AG04449 (cell line): ENCODE measurements around the gene WWC2.

Source experiments
- CTCF ChIA-PET: fragments of 350-600 bp; formaldehyde crosslinking; extraction: SDS; loops from one replicate; lab custom pipeline; 2021; ENCODE audit warnings: antibody characterized with exemption; lab: Yijun Ruan, JAX
- POLR2A ChIA-PET: fragments of 400-600, 350-600 bp; formaldehyde crosslinking; extraction: SDS; loops from one replicate; lab custom pipeline; 2020; ENCODE audit warnings: antibody characterized with exemption, inconsistent platforms; lab: Yijun Ruan, JAX
- DNase-seq: peaks from one replicate; pipeline ENCODE4 v3.0.0-alpha.2; 2010; ENCODE audit warnings: low read depth, low spot score
- H3K4me3 ChIP-seq: 2 replicates; pipeline ENCODE4 v1.5.1; 2011; ENCODE audit warnings: low read depth, mild to moderate bottlenecking, control low read depth, low read length
- TF ChIP-seq, protein P1 (sequence below): IDR thresholded peaks from one replicate; pipeline ENCODE4 v1.5.1; 2011; ENCODE audit warnings: mild to moderate bottlenecking, moderate library complexity, low read length, control low read depth, inconsistent platforms; ENCODE audit not compliant: insufficient read depth; ENCODE audit errors: missing control alignments

The WWC2 gene

DNA sequence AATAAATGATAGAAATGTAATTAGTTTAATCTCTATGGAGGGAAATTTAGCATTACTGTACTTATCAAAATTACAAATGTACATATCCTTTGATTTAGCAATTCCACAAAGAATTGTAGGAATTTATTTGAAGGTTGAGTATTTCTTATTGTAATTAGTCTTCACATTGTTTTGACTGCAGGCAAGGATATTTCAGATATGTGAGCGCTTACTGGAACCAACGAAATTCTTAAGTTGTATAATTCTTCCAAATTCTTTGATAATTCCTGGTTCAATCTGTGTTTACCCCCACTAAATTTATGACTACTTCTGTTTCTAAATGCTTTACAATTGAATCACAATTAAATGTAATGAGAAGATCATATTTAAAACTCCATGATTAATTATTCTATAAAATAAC lies 26.9 kb upstream of the WWC2 start:
- no peak overlapping the region for H3K4me3 ChIP-seq
- no peak for DNase-seq
- ChIA-PET CTCF (interaction anchor here (0.6 to 24.3 kb wide), 11 partner anchors 9 to 195 kb away, joined by 3 to 827 read pairs (median 7); partner anchors contain the start of gene WWC2), POLR2A (no interaction called here)
- TF ChIP-seq, protein P1, sequence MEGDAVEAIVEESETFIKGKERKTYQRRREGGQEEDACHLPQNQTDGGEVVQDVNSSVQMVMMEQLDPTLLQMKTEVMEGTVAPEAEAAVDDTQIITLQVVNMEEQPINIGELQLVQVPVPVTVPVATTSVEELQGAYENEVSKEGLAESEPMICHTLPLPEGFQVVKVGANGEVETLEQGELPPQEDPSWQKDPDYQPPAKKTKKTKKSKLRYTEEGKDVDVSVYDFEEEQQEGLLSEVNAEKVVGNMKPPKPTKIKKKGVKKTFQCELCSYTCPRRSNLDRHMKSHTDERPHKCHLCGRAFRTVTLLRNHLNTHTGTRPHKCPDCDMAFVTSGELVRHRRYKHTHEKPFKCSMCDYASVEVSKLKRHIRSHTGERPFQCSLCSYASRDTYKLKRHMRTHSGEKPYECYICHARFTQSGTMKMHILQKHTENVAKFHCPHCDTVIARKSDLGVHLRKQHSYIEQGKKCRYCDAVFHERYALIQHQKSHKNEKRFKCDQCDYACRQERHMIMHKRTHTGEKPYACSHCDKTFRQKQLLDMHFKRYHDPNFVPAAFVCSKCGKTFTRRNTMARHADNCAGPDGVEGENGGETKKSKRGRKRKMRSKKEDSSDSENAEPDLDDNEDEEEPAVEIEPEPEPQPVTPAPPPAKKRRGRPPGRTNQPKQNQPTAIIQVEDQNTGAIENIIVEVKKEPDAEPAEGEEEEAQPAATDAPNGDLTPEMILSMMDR: no peak

DNA sequence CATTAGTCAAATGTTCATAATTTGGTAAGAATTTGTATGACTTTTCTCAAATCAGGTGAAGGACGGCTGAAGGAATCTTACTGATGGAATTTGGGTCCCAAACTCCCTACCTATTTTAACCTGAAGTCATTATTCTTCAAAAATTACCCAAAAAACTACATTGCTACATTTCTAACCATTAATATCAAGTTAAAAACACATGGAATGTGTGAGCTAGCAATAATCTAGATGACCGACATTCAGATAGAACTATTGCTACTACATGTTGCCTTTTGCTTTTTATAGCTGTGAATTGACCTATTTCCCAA lies 25.3 kb upstream of the WWC2 start:
- ChIA-PET CTCF (interaction anchor here (0.6 to 24.3 kb wide), 50 partner anchors 8 to 325 kb away, joined by 3 to 827 read pairs (median 5); partner anchors contain the start of gene WWC2), POLR2A (no interaction called here)
- TF ChIP-seq, protein P1: no peak
- DNase-seq: no peak
- H3K4me3 ChIP-seq: no peak overlapping the region

DNA sequence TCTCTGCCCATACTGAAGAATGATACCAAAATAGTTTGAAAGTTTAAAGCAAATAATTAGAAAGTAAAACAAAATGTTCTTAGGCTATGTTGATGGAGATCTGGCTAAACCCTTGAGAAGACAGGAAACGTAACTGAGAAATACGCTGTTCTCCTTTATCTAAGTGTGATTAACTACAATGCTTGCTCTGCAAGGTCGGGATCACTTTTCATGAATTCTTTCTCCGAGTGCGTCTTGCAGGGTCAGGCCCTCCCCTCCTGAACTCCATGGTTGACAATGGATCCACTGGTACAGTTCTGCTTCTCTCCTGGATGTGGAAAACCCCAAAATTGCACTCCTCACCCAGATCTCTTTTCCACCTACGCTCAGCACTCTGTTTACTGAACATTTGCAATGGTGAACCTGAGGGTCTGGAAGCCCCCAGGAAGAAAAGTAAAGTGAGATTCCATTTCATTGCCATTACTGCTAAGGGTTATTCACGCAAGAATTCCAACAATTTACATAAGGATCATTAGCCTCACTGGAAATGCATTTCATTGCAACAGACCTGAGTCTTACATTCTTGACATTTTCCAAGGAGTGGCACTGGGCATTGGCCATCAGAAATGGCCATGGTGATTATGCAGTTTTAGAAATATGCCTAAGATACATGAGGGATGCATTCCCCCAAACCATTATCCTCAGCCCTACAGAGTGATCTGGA lies 24.6 kb upstream of the WWC2 start:
- POLR2A ChIA-PET: interaction anchor here (0.6 to 0.8 kb wide), 2 partner anchors 24 to 58 kb away, joined by 3 to 7 read pairs; no protein-coding TSS in a partner anchor
- no peak for DNase-seq
- TF ChIP-seq, protein P1: no peak
- H3K4me3 ChIP-seq: no peak overlapping the region
- CTCF ChIA-PET: interaction anchor here (0.6 to 24.3 kb wide), 42 partner anchors 10 to 324 kb away, joined by 3 to 827 read pairs (median 6); partner anchors contain the start of gene WWC2

DNA sequence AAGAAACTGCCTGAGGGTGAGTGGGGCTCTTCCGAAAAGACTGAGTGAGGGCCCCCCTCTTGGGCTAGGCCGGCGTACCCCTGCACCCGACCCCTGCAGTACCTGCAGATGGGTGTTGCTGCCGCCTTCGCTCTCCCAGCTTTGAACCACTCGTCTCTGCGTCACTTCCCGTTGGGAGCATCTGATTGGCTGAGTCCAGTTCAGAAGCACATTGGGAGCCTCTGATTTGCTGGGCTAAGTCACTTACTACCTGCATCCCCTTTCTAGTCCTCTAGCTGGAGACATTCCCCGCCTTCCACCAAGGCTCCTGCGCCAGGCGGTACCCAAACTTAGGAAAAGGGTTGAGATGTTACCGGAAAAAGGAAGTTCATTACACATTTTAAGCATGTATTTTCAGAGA lies 20.4 kb upstream of the WWC2 start:
- TF ChIP-seq, protein P1: no peak
- no peak overlapping the region for H3K4me3 ChIP-seq
- ChIA-PET POLR2A (no interaction called here), CTCF (interaction anchor here (24.3 kb wide), 1 partner anchor 178 kb away, joined by 827 read pairs; no protein-coding TSS in a partner anchor)
- DNase-seq: no peak

DNA sequence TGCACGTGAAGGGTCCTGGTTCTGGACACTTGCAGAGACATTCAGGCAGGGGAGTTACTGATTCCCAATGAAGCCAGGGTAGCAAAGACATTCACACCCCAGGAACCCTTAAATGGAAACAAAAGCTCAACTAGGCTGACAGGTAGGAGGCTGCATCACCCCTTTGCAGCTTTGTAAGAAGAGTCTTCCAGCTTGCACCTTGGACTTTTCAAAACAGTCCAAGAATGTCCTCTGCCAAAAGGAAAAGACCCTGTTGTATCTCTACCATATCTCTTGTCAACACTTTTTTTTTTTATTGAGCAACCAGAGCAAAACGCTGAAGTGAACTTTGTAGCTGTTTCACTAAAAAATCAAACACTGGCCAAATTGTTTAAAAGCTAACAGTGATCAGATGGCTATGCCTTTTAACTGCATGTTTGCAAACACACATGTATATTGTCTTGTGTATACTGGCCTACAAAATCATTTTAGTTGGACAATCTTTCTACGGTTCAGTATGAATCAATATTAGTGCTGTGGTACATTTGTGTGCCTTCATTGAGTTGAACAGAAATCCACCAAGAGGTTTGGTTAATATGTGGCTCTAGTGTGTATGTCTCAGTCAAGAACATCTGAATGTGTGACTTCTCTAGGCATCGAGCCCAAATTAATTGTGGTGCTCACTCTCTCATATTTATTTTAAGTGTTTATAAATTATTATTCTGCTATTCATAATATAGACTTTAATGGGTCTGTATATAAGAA lies 18.5 kb upstream of the WWC2 start:
- no peak for DNase-seq
- TF ChIP-seq, protein P1: no peak
- POLR2A ChIA-PET: interaction anchor here (1.1 kb wide), 1 partner anchor 17 kb away, joined by 3 read pairs; no protein-coding TSS in a partner anchor
- CTCF ChIA-PET: interaction anchor here (1.3 to 24.3 kb wide), 2 partner anchors 17 to 176 kb away, joined by 3 to 827 read pairs; no protein-coding TSS in a partner anchor
- no peak overlapping the region for H3K4me3 ChIP-seq

DNA sequence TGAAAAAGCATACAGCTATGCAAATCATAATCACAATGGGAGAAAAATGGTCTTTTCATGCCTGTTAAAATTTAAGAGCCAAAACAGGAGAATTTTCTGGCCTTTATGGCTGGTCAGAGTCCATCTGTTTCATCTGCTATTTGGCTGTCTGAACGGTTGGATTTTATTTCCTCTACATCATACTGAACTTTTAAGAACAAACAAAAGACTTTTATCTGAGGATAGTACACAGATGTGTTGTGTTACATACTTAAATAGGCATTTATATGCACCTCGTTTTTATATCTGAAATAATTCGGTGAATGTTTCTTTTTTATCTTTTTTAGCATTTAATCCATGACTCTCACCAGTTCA lies 18.0 kb upstream of the WWC2 start:
- no peak overlapping the region for H3K4me3 ChIP-seq
- ChIA-PET POLR2A (interaction anchor here (1.1 kb wide), 1 partner anchor 17 kb away, joined by 3 read pairs; no protein-coding TSS in a partner anchor), CTCF (interaction anchor here (1.3 to 24.3 kb wide), 3 partner anchors 8 to 176 kb away, joined by 3 to 827 read pairs (median 9); no protein-coding TSS in a partner anchor)
- DNase-seq: no peak
- TF ChIP-seq, protein P1: no peak
